Activated gamma-delta T cell treated with Interleukin-2 at 50 U/mL for 16 hours (primary cell): Measurements from ENCODE around the gene SLC49A3.

Experiments used
- DNase-seq: peaks from one replicate; pipeline ENCODE4 v3.0.0-alpha.2; 2020

SLC49A3 gene

DNA sequence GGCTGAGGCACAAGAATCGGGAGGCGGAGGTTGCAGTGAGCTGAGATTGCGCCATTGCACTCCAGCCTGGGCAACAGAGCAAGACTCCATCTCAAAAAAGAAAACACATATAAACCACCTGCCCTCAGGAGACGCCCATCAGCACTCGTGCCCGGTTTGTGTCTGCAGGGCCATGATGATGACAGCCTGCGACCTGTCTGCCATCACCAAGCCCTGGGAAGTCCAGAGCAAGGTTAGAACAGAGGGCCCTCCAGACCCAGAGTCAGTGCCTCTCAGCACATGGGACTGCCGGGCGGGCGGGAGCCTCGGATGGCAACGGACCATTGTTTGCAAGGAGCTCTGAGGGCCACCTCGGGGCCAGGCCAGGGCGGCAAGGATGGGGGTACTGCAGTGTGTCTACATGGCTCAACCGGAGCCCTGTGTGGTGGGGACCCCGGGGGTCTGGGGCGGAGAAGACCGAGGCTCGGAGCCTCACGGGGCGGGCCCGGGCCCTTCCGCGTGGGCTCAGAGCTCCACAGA, 24.2 kb downstream of the SLC49A3 start:
- no peak for DNase-seq

DNA sequence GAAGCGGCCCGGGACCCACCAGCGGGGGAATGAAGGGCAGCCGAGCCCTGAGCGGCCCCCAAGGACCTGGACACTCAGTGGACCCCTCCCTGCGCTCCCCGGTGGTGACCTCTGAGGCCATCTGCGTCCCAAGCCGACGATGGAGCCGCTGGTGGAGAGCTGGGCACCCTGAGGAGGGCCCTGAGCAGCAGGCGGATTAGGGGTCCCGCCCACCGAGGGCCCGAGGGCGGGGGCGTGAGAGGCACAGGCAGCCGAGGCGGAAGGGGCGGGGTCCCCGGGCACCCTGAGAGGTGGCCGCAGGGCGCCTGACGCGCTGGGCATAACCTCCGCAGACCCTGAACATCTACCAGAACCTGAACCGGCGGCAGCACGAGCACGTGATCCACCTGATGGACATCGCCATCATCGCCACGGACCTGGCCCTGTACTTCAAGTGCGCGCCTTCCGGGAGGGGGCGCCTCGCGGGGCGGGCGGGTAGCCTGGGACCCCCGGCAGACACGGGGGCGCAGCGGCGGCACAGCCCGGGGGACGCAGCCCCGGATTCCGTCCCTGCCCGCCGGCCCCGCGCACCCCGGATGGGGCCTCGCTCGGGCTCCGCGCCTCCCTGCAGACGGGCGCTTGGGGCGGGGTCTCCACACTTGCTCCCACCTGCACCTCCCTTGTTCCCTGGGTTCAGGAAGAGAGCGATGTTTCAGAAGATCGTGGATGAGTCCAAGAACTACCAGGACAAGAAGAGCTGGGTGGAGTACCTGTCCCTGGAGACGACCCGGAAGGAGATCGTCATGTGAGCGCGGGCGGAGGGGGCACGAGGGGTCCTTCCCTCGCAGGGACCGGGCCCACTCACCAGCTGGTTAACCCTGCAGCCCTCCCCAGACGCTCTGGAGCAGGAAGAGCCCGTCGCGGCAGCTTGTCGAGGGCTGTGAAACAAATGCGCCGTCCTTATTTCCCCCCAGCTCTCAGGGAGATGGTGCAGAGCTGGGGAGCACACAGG, 25.2 kb downstream of the SLC49A3 start:
- DNase-seq = peak; percentile 81

DNA sequence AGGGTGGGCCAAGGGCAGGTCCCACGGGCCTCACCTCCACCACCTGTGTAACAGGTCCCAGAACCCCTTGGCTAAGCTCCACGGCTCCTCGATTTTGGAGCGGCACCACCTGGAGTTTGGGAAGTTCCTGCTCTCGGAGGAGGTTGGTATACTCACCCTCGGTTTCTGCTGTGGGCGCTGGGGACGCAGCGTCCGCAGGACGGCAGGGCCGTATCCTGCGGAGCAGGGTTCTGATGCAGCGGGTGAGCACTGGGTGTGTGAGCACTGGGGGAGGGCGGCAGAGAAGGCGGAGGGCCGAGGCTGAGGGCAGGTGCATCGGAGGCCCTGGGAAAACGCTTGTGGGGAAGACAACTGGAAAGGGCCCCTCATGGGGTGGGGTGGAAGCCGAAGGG, 25.9 kb downstream of the SLC49A3 start:
- DNase-seq = no peak

DNA sequence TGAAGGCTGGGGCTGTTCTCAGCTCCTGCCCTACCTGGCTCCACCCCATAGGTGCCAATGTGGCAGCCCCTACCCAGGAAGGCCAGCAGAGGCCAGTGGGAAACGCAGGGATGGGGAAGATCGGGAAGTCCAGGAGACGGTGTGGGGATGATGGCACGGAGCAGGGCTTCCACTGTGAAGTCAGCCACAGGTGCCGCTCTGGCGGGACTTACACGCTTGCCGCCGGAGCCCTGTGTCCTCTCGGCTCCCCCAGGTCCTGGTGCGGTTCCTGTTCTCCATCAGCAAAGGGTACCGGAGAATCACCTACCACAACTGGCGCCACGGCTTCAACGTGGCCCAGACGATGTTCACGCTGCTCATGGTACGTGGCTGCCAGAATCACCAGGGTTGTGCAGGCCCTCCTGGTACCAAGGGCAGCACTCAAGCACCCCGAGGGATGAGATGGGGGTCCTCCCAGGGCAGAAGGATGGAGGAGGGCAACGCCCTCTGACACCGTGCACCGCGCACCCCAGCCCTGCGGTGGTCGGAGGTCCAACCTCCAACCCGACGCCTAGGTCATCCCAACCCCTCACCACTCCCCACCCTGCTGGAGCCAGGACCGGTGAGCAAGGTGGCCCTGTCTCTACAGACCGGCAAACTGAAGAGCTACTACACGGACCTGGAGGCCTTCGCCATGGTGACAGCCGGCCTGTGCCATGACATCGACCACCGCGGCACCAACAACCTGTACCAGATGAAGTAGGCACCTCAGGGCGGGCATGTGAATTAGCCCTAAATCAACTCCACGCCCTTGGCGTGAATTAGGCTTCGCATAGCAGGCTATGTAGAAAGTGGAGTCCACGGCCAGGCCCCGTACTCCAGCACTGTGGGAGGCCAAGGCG, 26.8 kb downstream of the SLC49A3 start:
- no peak for DNase-seq

DNA sequence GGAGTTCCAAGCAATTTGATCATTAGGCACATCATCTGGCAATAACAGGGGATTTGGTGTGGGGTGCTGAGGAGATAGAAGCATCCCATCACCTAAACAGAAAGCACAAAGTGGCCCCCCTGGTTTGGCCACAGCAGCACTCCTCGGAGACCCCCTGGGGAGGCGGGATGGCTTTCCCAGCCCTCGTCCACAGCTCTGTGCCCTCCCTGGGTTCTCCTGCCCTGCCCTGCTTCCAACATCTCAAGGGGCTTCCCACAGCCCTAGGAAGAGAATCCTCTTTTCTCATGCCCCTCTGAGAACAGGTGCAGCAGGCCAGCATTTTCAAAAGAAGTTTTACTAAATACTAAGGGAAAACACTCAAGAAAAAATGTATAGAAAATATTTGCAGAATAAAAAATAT, 27.7 kb downstream of the SLC49A3 start:
- DNase-seq = no peak

DNA sequence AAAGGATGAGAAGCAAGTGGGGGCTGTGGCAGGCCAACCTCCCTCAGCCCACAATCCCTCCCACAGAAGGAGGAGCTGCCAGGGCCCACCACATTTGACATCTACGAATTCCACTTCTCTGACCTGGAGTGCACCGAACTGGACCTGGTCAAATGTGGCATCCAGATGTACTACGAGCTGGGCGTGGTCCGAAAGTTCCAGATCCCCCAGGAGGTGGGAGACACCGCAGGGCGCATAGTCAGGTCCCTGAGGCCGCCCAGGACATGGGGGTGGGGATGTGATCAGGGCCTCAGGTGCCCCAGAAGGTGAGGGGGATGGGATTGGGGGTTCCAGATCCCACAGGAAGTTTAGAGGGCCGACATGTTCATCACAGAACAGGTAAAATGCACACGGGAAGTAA, 28.6 kb downstream of the SLC49A3 start:
- DNase-seq = no peak

DNA sequence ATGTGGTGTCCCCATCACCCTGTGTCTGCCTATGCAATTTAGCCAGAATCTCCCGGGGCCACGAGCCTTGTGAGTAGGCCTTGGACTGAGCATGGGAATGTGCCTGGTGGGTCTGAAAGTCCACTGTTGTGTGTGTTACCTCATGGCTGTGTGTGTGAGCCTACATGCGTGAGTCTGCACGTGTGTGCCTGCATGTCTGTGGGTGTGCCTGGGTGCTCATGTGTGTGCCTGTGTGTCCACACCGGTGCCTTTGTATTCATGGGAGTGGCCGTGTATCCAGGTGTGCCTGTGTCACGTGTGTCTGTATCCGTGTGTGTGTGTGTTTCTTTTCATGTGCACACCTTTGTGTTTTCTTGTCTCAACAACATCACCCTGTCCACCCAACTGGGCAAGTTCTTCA, 29.1 kb downstream of the SLC49A3 start:
- no peak for DNase-seq

DNA sequence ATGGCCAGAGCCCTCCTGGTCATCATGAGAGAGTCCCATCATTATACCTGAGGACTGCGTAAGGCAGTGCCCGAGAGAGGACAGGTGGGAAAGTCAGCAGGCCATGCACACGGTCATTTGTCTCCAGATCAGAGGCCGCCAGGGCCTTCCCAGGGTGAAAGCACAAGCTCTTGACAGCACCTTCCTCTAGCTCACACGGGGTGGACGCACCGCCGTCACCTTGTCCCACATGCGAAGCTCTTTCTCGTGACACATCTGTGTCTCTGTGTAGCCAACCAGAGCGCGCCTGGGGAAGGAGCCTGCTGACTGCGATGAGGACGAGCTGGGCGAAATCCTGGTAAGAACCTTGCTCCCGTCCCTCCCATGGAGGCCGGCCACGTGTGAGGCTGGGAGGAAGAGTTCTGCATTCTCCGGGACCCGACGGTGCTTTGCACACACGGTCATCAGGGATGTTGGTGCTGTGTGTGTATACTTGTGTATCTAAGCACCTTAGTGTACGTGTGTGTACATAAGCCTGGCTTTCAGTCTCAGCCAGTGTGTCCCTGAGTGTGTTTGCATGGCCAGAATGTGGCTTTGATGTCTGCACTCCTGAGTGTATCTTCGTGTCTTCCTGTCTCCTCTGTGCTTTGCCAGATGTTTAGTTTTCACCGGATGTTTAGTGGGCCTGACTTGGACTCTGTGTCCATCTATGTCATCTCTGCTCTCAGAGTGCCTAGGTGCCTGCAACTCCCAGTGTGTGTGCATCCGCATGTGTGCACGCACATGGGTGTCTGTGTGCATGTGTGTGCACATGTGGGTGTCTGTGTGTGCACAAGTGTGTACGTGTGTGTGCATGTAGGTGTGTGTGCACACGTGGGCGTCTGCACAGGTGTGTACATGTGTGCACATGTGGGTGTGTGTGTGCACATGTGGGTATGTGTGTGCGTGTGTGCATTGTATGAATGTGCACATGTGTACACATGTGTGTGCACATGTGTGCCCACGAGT, 30.0 kb downstream of the SLC49A3 start:
- no peak for DNase-seq

DNA sequence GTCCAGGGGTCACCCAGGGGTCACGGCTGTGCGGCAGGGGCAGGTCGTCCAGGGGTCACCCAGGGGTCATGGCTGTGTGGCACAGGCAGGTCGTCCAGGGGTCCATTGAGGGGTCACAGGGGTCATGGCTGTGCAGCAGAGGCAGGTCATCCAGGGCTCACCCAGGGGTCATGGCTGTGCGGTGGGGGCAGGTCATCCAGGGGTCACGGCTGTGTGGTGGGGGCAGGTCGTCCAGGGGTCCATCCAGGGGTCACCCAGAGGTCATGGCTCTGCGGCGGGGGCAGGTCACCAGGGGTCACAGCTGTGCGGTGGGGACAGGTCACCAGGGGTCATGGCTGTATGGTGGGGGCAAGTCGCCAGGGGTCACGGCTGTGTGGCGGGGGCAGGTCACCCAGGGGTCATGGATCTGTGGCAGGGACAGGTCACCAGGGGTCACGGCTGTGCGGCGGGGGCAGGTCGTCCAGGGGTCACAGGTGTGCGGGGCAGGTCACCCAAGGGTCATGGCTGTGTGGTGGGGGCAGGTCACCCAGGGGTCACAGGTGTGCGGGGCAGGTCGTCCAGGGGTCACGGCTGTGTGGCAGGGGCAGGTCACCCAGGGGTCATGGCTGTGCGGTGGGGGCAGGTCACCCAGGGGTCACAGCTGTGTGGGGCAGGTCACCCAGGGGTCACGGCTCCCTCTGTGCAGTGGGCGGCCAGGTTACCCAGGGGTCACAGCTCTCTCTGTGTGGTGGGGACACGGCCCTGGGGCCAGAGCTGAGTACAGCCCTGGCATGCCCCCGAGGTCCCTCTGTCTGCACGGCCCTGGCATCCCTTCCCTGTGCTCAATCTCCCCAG, 30.9 kb downstream of the SLC49A3 start:
- DNase-seq = no peak

DNA sequence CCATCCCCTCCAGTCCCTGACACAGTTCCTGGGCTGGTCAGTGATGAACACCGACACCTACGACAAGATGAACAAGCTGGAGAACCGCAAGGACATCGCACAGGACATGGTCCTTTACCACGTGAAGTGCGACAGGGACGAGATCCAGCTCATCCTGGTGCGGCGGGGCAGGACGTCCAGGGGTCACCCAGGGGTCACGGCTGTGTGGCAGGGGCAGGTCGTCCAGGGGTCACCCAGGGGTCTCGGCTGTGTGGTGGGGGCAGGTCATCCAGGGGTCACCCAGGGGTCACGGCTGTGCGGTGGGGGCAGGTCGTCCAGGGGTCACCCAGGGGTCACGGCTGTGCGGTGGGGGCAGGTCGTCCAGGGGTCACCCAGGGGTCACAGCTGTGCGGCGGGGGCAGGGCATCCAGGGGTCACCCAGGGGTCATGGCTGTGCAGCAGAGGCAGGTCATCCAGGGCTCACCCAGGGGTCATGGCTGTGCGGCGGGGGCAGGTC, 31.6 kb downstream of the SLC49A3 start:
- no peak for DNase-seq

DNA sequence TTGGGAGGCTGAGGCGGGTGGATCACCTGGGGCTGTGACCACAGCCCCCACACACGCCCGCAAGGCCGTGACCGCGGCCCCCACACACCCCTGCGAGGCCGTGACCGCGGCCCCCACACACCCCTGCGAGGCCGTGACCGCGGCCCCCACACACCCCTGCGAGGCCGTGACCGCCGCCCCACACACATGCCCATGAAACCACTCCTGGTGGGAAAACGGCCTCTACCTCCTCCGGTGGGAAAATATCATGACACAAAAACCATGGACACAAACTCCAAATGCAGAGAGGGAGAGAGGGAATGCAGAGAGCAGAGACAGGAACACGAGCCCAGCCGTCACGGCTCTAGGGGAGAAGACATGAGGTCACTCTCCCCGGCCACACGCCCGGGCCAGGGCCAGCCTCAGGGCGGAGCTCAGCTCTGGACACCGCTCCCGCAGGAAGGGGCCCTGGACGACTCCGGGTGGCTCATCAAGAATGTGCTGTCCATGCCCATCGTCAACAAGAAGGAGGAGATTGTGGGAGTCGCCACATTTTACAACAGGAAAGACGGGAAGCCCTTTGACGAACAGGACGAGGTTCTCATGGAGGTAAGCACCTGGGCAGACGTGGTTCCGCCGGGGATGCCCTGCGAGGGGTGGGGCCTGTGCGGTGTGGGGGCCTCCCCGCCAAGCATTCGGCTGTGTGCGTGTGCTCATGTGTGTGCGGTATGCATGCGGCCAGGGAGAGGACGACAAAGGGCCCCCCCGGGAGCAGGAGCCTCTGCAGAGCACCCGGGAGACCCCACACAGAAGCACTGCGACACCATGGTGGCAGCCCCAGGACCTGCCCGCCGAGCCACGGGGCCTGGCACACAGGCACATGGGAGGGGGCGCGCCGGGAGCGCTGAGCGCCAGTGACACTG, 32.3 kb downstream of the SLC49A3 start:
- DNase-seq = no peak

DNA sequence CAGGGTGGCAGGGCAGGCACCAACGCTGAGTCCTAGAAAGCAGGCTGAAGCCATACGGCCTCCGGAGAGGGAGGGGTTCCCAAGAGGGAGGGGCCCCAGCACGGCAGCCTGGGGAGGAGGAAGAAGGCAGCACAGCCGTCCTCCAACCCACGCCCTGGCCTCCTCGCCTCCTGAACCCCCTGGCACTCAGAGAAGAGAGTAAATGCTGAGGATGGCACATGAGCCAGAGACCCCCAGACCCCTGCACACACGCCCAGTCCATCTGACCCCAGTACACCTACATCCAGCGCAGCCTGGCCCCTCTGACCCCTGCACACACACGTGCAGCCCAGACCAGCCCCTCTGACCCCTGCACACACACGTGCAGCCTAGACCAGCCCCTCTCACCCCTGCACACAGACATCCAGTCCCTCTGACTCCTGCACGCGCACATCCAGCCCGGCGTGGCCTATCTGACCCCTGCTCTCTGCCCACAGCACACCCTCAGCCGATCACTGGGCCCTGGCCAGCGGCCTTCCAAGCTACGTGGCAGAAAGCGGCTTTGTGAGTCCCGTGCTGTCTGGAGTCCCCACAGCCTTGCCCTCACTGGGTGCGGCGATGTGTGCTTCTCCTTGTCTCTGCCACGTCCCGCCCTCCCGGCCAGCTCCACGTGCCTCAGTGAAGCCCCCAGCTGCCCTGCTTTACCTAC, 33.3 kb downstream of the SLC49A3 start:
- DNase-seq = no peak

DNA sequence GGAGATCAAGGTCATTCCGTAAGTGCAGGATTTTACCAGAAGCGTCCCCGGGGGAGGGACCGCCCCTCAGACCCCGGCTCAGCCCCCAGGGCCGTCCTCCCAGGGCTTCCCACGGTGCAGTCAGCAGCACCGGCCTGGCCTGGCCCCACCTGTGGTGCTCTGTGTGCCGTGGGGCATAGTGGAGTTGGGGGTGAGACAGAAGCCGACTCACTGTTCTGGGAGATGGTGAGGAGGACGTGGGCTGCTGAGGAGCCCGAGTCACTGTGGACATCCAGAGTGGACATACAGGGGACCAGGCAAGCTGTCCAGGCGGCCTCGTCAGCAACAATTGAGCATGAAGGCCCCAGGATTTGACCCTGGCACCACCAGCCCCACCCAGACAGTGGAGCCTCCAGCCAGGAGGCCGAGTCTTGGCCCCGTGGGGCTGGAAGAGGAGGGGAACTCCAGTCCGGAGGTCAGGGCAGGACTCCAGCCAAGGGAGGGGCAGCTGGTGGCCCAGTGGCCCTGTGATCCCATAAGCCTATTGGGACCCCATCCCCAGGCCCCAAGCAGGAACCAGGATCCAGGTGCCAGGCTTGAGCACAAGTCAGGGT, 34.0 kb downstream of the SLC49A3 start:
- DNase-seq = no peak

DNA sequence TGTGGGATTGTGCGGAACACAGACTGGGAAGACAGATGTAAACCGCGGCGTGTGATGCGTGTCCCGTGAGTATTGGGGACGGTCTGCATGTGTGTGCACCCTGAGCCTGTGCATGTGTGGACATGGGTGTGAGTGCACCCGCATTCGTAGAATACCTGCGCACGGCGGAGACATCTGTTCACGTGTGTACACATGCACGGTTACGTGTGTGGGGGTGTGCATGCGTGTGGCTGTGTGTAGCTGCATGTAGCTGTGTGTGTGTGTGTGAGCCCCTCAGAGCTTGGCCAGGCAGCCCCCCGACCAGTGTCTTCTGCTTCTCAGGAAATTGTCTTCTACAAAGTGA, 34.5 kb downstream of the SLC49A3 start:
- no peak for DNase-seq

DNA sequence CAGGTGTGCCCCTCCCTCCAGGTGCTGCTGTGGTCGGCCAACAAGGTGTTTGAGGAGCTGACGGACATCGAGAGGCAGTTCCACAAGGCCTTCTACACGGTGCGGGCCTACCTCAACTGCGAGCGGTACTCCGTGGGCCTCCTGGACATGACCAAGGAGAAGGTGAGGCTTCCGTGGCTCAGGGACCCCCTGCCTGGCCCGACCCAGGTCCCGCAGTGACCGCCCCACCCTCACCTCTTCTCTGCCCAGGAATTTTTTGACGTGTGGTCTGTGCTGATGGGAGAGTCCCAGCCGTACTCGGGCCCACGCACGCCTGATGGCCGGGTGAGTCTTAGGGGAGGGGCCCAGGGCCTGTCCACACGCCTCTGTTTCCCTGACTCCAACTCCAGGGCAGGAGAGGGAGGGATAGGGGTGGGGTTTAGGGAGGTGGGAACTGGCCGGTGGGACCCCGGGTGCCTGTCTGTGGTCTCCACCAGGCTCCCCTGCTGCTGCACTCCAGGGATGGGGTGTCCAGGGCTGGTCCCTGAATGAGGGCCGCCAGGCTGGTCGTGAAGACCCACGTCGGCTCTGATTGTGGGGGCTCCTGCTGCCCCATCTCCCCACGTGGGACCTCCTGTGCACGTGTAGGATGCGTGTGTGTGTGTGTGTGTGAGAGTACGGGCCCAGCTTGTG, 35.0 kb downstream of the SLC49A3 start:
- no peak for DNase-seq

DNA sequence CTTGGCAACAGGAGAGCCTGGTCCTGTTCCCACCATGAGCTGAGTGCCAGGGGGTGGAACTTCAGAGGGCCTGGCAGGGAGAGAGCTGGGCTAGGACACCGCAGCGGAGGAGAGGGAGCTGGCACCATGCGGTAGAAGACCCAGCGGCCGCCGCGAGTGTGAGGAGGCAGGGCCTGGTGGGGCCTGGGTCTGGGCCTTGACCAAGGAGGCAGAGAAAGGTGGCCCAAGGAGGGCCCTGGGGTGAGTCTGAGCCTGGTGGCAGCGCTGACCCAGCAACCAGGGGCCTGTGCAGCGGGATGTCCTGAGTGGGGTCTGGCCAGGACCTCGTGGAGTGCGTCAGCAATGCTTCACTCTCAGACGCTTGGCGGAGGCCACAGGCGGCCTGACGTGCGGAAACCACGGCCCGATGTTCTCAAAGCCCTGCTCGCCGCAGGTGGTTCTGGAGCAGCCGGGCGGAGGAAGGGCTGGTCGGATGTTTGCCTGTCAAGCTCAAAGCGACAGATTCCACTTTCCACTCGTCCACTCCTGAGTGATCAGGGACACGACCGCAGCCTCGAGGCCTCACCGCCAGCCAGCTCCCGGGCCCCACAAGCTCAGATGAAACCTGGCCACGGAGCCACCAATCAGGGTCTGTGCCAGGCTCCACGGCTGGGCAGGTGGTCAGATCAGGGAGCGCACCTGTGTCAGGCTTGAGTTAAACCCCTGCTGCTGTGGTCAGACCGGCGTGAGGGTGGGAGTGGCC, 35.7 kb downstream of the SLC49A3 start:
- DNase-seq = no peak

DNA sequence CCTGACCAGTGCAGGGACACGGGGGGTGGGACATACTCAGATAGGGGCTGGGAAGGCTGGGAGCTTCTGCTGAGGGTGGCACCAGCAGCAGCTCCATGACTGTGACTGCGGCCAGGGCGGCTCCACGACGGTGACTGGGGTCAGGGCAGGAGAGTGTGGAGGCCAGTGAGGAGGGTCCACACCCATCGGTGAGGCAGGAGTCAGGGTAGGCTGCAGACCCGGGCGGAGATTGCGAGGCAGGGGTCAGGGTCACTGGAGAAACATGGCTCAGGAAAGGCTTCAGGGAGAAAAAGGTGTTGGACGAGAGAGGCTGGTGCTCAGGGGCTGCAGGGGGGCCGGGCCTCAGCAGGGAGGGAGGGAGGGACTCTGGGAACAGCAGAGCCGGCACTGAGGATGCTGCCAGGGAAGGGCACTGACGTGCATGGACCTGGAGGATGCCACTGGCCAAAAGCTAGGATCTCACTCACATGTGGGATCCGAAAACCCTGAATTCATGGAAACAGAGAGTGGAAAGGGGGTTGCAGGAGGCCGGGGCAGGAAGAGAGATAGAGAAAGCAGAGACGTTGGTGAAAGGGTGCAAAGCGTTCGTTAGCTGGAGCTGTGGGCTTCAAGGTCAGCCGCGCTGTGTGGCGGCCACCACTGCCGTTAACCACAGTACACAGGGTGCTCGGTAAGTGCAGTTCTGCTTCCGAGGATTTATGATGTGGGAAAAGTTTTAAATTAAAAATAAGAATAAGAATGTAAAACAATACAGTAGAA, 36.9 kb downstream of the SLC49A3 start:
- DNase-seq = no peak
